Cardiac muscle cell (in vitro differentiated cells and primary cell): ENCODE measurements around the gene PITPNB. TPM values are rescaled to one million over a fixed set of nuclear protein-coding genes. Genes with fewer than 3 reads are reported as not detected.

Experiments used
- DNase-seq, 2 donors: peaks; one replicate each; pipeline versions ENCODE4 v3.0.0 to v3.0.0-alpha.2; 2010 to 2017; ENCODE audit warnings: low read depth in 1 of 2, low spot score in 1 of 2
- H3K27ac ChIP-seq: fragments of 200-600 bp; sonication (generic); 2 replicates; pipeline ENCODE4 v1.5.1; 2016
- H3K27me3 ChIP-seq: fragments of 200-600 bp; sonication (generic); 2 replicates; pipeline ENCODE4 v1.6.0; 2016; ENCODE audit warnings: control low read depth
- H3K36me3 ChIP-seq: fragments of 200-600 bp; sonication (generic); 2 replicates; pipeline ENCODE4 v1.5.1; 2016; ENCODE audit warnings: control low read depth
- H3K4me1 ChIP-seq: fragments of 200-600 bp; sonication (generic); 2 replicates; pipeline ENCODE4 v1.8.1; 2017; ENCODE audit warnings: low read depth, mild to moderate bottlenecking, mixed run types
- H3K4me3 ChIP-seq: fragments of 200-600 bp; sonication (generic); 2 replicates; pipeline ENCODE4 v1.5.1; 2016; ENCODE audit warnings: mild to moderate bottlenecking
- H3K9me3 ChIP-seq: fragments of 200-600 bp; sonication (generic); 2 replicates; pipeline ENCODE4 v1.5.1; 2017; ENCODE audit warnings: low read depth, mild to moderate bottlenecking, control low read depth
- polyA plus RNA-seq: library from polyadenylated mRNA; unstranded; fragments of >200 nt; fragmentation: Nextera tagmentation; extraction: Ambion mirVana; gene quantifications from 2 replicates; pipeline ENCODE4 v1.2.1, GENCODE V29; 2016
- total RNA-seq: library from RNA; depleted of rRNA; stranded (reverse); fragments of >200 nt; gene quantifications from 2 replicates; pipeline ENCODE4 v1.2.3, GENCODE V29; 2016
- TF ChIP-seq, protein P1 (sequence below): IDR thresholded peaks from 2 replicates; pipeline ENCODE4 v1.5.1; 2012; ENCODE audit warnings: low read depth, mild to moderate bottlenecking, low read length

Gene PITPNB
- total and polyA plus RNA-seq, 2 experiments from 2014 or later = 73.2 to 131 TPM

DNA sequence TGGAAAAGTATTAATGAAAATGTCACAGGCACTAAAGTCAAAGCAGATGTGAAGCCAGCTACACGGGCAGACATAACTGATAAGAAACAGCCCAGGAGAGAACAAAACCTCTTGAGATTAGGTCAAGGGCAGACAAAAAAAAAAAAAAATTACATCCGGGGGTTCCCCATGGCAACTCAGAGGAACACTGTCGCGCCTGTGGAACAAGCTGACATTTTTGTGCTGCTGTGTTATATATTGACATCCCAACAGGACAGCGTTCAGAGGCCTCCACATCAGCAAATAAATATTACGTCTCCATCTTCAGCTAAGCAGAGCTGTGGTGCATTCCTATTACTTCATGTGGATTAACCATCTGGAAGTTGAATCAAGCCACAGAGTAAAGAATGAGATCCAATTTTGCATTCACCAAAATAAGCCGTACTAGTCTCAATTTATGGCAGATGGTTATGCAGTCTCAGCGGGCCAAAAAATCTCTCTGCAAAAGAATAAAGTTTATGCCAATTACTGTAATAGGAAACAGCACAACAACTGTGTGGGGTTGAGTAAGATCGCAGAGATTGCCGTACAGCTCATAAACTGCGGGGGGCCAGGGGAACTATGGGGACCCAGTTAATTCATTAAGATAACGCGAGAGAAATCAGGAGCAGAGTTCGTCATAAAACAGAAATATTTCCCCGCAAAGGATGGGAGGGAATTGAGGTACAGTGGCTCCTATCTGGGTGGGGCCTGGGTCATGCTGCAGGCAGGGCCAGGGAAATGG, 76.2 kb downstream of the PITPNB start:
- Histone ChIP-seq H3K27me3 (no peaks in the 10 kb centered on the region), H3K27ac (peak overlapping the region; percentile 79), H3K36me3 (no peaks in the 10 kb centered on the region), H3K4me3 (no peak overlapping the region), H3K4me1 (peaks cover 52% of the 10 kb centered on the region), H3K9me3 (no peaks in the 10 kb centered on the region)
- DNase-seq = peak in 1 of 2 donors; percentile 71
- TF ChIP-seq, protein P1, sequence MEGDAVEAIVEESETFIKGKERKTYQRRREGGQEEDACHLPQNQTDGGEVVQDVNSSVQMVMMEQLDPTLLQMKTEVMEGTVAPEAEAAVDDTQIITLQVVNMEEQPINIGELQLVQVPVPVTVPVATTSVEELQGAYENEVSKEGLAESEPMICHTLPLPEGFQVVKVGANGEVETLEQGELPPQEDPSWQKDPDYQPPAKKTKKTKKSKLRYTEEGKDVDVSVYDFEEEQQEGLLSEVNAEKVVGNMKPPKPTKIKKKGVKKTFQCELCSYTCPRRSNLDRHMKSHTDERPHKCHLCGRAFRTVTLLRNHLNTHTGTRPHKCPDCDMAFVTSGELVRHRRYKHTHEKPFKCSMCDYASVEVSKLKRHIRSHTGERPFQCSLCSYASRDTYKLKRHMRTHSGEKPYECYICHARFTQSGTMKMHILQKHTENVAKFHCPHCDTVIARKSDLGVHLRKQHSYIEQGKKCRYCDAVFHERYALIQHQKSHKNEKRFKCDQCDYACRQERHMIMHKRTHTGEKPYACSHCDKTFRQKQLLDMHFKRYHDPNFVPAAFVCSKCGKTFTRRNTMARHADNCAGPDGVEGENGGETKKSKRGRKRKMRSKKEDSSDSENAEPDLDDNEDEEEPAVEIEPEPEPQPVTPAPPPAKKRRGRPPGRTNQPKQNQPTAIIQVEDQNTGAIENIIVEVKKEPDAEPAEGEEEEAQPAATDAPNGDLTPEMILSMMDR = no peak

GRCh38 chr22:27842201-27842600, 76.9 kb downstream of the PITPNB start:
- H3K36me3 ChIP-seq = no peaks in the 10 kb centered on the region
- peak overlapping the region; percentile 79 for H3K27ac ChIP-seq
- H3K9me3 ChIP-seq = no peaks in the 10 kb centered on the region
- peaks cover 52% of the 10 kb centered on the region for H3K4me1 ChIP-seq
- no peak overlapping the region for H3K4me3 ChIP-seq
- H3K27me3 ChIP-seq = no peaks in the 10 kb centered on the region
- TF ChIP-seq, protein P1 = no peak
- peak in 1 of 2 donors; percentile 18 for DNase-seq

DNA sequence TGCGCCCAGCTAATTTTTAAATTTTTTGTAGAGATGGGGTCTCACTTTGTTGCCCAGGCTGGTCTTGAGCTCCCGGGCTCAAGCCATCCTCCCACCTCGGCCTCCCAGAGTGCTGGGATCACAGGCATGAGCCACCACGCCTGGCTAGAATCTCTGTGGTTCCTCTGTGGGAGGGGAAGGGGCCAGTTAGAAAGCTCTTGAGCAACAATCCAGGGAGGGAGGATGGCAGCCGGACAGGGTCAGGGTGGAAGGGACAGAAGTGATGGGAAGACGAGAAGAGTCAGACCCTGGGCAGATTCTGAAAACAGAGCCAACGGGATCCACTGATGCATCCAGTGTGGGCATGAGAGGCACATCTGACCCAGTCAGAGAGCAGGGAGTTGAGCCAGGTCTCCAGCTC, 78.6 kb downstream of the PITPNB start:
- Histone ChIP-seq H3K4me3 (no peak overlapping the region), H3K27ac (no peak overlapping the region), H3K9me3 (no peaks in the 10 kb centered on the region), H3K36me3 (no peaks in the 10 kb centered on the region), H3K27me3 (no peaks in the 10 kb centered on the region), H3K4me1 (peaks cover 34% of the 10 kb centered on the region)
- no peak for DNase-seq
- TF ChIP-seq, protein P1 = no peak

GRCh38 chr22:27839057-27839660, 79.9 kb downstream of the PITPNB start:
- H3K27ac ChIP-seq = no peak overlapping the region
- no peaks in the 10 kb centered on the region for H3K36me3 ChIP-seq
- no peaks in the 10 kb centered on the region for H3K27me3 ChIP-seq
- no peak overlapping the region for H3K4me3 ChIP-seq
- peak in 1 of 2 donors; percentile 42 for DNase-seq
- no peaks in the 10 kb centered on the region for H3K9me3 ChIP-seq
- H3K4me1 ChIP-seq = peaks cover 22% of the 10 kb centered on the region
- TF ChIP-seq, protein P1 = no peak

DNA sequence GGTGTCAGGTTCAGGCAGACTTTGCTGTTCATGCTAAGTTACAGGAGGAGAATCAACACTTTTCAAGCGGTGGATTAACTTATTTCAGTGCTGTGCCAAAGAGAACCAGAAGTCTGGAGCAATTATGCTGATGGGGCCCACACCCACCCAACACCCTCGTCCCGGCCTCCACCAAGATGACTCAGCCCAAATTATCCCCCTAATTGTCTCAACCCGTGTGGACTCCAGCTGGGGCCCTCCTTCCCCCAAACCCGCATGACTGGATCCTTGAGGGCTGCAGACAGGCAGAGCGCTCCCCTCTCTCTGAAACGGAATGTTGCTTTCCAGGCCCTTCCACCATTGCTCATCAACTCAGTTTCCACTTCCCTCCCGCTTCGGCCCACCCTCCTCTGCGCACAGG, 82.9 kb downstream of the PITPNB start:
- DNase-seq = no peak
- Histone ChIP-seq H3K9me3 (no peaks in the 10 kb centered on the region), H3K36me3 (no peaks in the 10 kb centered on the region), H3K27me3 (no peaks in the 10 kb centered on the region), H3K27ac (no peak overlapping the region), H3K4me3 (no peak overlapping the region), H3K4me1 (no peaks in the 10 kb centered on the region)
- TF ChIP-seq, protein P1 = no peak
